Endothelial cell of umbilical vein (primary cell): Measurements from ENCODE around the gene ALDH1A3. TPM values are rescaled to one million over a fixed set of nuclear protein-coding genes. Genes with fewer than 3 reads are reported as not detected.

Experiments used
- BruUV-seq: library from RNA; stranded (reverse); fragments of 400-500 nt; replicated peaks from 2 replicates; lab custom pipeline; 2021; lab: Mats Ljungman, UMichigan
- CTCF ChIA-PET: fragments of 300-600, 350-600 bp; sonication (Branson Sonifier 250); formaldehyde crosslinking; loops from one replicate; lab custom pipeline; 2021; ENCODE audit warnings: antibody characterized with exemption, inconsistent platforms; lab: Charles Lee
- POLR2A ChIA-PET: fragments of 300-600, 350-600 bp; sonication (Branson Sonifier 250); formaldehyde crosslinking; loops from one replicate; lab custom pipeline; 2021; ENCODE audit warnings: antibody characterized with exemption, inconsistent platforms; lab: Charles Lee
- DNase-seq: peaks from one replicate; pipeline ENCODE4 v3.0.0-alpha.2; 2011; ENCODE audit warnings: low read depth, low spot score
- FAIRE-seq: peaks from 2 replicates; lab custom pipeline; 2011; peaks lifted over from hg19 to GRCh38; lab: Jason Lieb, UNC
- H2AFZ ChIP-seq: 2 replicates; pipeline ENCODE4 v1.6.0; 2012; ENCODE audit warnings: low read depth, low read length, control low read depth, inconsistent platforms
- H3K27ac ChIP-seq: 2 replicates; pipeline ENCODE4 v1.5.1; 2011; ENCODE audit warnings: low read depth, mild to moderate bottlenecking, control low read depth, low read length, moderate library complexity; ENCODE audit not compliant: insufficient read depth
- H3K27me3 ChIP-seq, 2 experiments: 2 replicates each; pipeline versions ENCODE4 v1.6.0 to v1.6.1; 2011; ENCODE audit warnings: low read length in 2 of 2, mixed read lengths in 1 of 2; ENCODE audit not compliant: control insufficient read depth in 2 of 2, insufficient read depth in 2 of 2
- H3K36me3 ChIP-seq, 2 experiments: 2 replicates in 1 of 2; 3 replicates in 1 of 2; pipeline ENCODE4 v1.5.1; 2011; ENCODE audit warnings: low read length in 2 of 2, mild to moderate bottlenecking in 1 of 2, moderate library complexity in 1 of 2; ENCODE audit not compliant: control insufficient read depth in 2 of 2, insufficient read depth in 2 of 2; ENCODE audit errors: extremely low read depth in 1 of 2
- H3K4me1 ChIP-seq: 3 replicates; pipeline ENCODE4 v1.5.1; 2011; ENCODE audit warnings: mild to moderate bottlenecking, low read length; ENCODE audit not compliant: control insufficient read depth, insufficient read depth; ENCODE audit errors: extremely low read depth
- H3K4me2 ChIP-seq: 2 replicates; pipeline ENCODE4 v1.6.1; 2011; ENCODE audit warnings: low read length, control low read depth, mixed read lengths; ENCODE audit not compliant: insufficient read depth
- H3K4me3 ChIP-seq, 3 experiments: fragments of 200-600 bp in 1 of 3; sonication (generic), shearing (Covaris generic) in 1 of 3; replicated peaks in 1 of 3; 2 replicates each; pipeline ENCODE4 v1.5.1; 2011 to 2016; ENCODE audit warnings: control low read depth in 3 of 3, low read length in 3 of 3, mild to moderate bottlenecking in 2 of 3, inconsistent platforms in 1 of 3, low read depth in 1 of 3, moderate library complexity in 1 of 3; ENCODE audit not compliant: insufficient read depth in 1 of 3
- H3K79me2 ChIP-seq: 2 replicates; pipeline ENCODE4 v1.6.0; 2012; ENCODE audit warnings: low read length, inconsistent platforms; ENCODE audit not compliant: control insufficient read depth, insufficient read depth
- H3K9ac ChIP-seq: replicated peaks from 2 replicates; pipeline ENCODE3; 2011; ENCODE audit warnings: low read length, control low read depth; ENCODE audit not compliant: insufficient read depth; ENCODE audit errors: extremely low read depth
- H3K9me1 ChIP-seq: replicated peaks from 3 replicates; pipeline ENCODE4 v1.6.0; 2011; ENCODE audit warnings: mild to moderate bottlenecking, low read length; ENCODE audit not compliant: control insufficient read depth, insufficient read depth; ENCODE audit errors: extremely low read depth
- H3K9me3 ChIP-seq: replicated peaks from 2 replicates; pipeline ENCODE4 v1.5.1; 2012; ENCODE audit warnings: low read length, inconsistent platforms; ENCODE audit not compliant: control insufficient read depth, insufficient read depth
- H4K20me1 ChIP-seq: replicated peaks from 2 replicates; pipeline ENCODE3; 2011; ENCODE audit warnings: mild to moderate bottlenecking, low read length; ENCODE audit not compliant: control insufficient read depth, insufficient read depth; ENCODE audit errors: extremely low read depth
- EZH2 ChIP-seq: IDR thresholded peaks from 2 replicates; pipeline ENCODE4 v1.6.1; 2012; ENCODE audit warnings: borderline replicate concordance, low read depth, mild to moderate bottlenecking, moderate library complexity, low read length, inconsistent platforms; ENCODE audit not compliant: severe bottlenecking
- FOS ChIP-seq: IDR thresholded peaks from 2 replicates; pipeline ENCODE4 v1.6.1; 2011; ENCODE audit warnings: mild to moderate bottlenecking, low read length, moderate library complexity, borderline replicate concordance; ENCODE audit not compliant: insufficient read depth
- GATA2 ChIP-seq: IDR thresholded peaks from 2 replicates; pipeline ENCODE4 v1.7.0; 2011; ENCODE audit warnings: low read depth, mild to moderate bottlenecking, moderate library complexity, mixed read lengths, low read length; ENCODE audit not compliant: insufficient read length, insufficient read depth
- JUN ChIP-seq: IDR thresholded peaks from 2 replicates; pipeline ENCODE4 v1.6.1; 2011; ENCODE audit warnings: borderline replicate concordance, low read depth; ENCODE audit not compliant: insufficient read length, insufficient read depth
- MYC ChIP-seq: IDR thresholded peaks from one replicate; pipeline ENCODE4 v1.6.1; 2011; ENCODE audit warnings: mild to moderate bottlenecking, low read depth, low read length
- POLR2A ChIP-seq: IDR thresholded peaks from 2 replicates; pipeline ENCODE4 v1.6.1; 2012; ENCODE audit warnings: low read depth, mild to moderate bottlenecking, control low read depth, low read length
- POLR2AphosphoS5 ChIP-seq: IDR thresholded peaks from 2 replicates; pipeline ENCODE4 v1.6.1; 2012; ENCODE audit warnings: low read depth, mild to moderate bottlenecking, control low read depth, low read length, moderate library complexity; ENCODE audit not compliant: insufficient read depth
- dilution Hi-C: fragments of 300-500 bp; cut with MboI; formaldehyde crosslinking; loops from one replicate; pipeline ENCODE4 v1.15.0; 2019; ENCODE audit warnings: low sequenced_read_pairs; ENCODE audit not compliant: extremely low pct_ligation_motif_present
- intact Hi-C: fragments of 100-400 bp; cut with micrococcal nuclease; formaldehyde crosslinking; loops from one replicate; pipeline ENCODE4 v1.10.0; 2022
- polyA plus RNA-seq, 4 experiments: library from polyadenylated mRNA; depleted of rRNA in 3 of 4; stranded (reverse) in 3 of 4; unstranded in 1 of 4; fragments of >200 nt; gene quantifications; 2 replicates each; pipeline versions ENCODE4 v1.2.1 to v1.2.3, GENCODE V29; 2011 to 2012; ENCODE audit warnings: missing spikeins in 1 of 4
- total RNA-seq: library from RNA; stranded (reverse); gene quantifications from 2 replicates; pipeline ENCODE4 v1.2.3, GENCODE V29; 2021
- TF ChIP-seq, protein P1 (sequence below): IDR thresholded peaks from 2 replicates; pipeline ENCODE4 v1.6.1; 2011; ENCODE audit not compliant: insufficient read depth, insufficient read length
- TF ChIP-seq, protein P2 (sequence below), 2 donors: IDR thresholded peaks; 1 replicate in 1 of 2; 2 replicates in 1 of 2; pipeline ENCODE4 v1.5.1; 2011; ENCODE audit warnings: low read length in 2 of 2, mild to moderate bottlenecking in 2 of 2, moderate library complexity in 2 of 2, control low read depth in 1 of 2, inconsistent platforms in 1 of 2, low read depth in 1 of 2; ENCODE audit not compliant: insufficient read depth in 1 of 2; ENCODE audit errors: extremely low read depth in 1 of 2

ALDH1A3 gene
- total and polyA plus RNA-seq, 2 donors (not counting 3 experiments of a cell fraction or from before 2014, with no cell fraction given) = 2.8 to 5.8 TPM

DNA sequence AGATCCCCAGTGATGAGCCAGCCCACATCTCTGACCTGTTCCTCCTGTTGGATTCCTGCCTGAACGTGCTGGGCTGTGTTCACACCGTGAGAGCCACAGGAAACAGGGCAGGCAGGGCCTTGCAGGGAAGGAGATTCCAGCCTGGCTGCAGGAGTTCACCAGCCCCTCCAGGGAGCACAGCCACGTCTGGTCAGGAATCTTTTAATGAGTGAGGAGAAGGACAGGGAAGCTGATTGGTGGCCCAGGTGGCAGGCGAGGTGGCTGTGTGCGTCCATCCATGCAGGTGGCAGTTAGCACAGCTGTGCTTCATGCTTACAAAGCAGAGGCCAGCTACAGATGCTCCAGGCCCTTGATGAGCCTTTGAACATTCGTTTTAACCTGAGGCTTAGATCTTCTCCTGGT lies 50.0 kb downstream of the ALDH1A3 start:
- H3K27ac ChIP-seq = no peak overlapping the region
- TF ChIP-seq FOS = no peak
- TF ChIP-seq EZH2 = no peak
- TF ChIP-seq GATA2 = no peak
- DNase-seq (no peak), FAIRE-seq (no peak)
- ChIA-PET POLR2A (no interaction called here), CTCF (interaction anchor here (1.5 to 4.1 kb wide), 2 partner anchors 11 to 57 kb away, joined by 5 to 23 read pairs; partner anchors contain the start of gene LRRK1)
- no peaks in the 10 kb centered on the region for H3K9me1 ChIP-seq
- H3K9me3 ChIP-seq = no peaks in the 10 kb centered on the region
- H3K4me1 ChIP-seq = peaks cover 7% of the 10 kb centered on the region
- intact Hi-C loops (no loop called here), dilution Hi-C loops (no loop called here)
- H2AFZ ChIP-seq = no peak overlapping the region
- no peaks in the 10 kb centered on the region for H4K20me1 ChIP-seq
- H3K27me3 ChIP-seq = no peaks in the 10 kb centered on the region
- no peak overlapping the region for H3K4me3 ChIP-seq
- no peak overlapping the region for H3K4me2 ChIP-seq
- H3K9ac ChIP-seq = no peak overlapping the region
- H3K36me3 ChIP-seq = peaks cover 8 to 13% of the 10 kb centered on the region in 2 experiments
- no TSS peak for BruUV-seq
- H3K79me2 ChIP-seq = no peaks in the 10 kb centered on the region

DNA sequence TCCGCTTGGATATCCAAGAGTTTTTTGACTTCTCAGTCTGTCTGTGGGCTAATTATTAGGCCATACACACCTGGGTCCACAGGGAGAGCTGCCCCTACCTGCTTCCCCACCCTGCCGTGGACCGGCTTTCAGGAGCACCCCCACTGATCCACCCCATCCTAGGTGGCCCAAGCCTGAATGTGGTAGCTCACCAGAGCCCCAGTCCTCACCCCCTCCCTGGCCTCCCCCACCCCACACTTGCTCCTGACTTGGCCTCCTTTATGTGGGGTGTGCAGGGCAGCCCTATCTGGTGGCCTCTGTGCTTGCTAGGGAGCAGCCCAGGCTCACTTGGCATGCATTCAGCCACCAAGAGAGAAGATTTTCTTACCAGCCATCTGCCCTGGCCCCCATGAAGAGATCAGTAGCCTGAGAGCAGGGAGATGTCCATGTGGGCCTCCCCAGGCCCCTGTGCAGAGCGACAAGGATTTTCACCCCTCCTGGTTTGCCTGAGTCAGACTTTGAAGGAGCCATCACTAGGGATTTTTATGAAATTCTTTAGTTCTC lies 50.7 kb downstream of the ALDH1A3 start:
- dilution Hi-C loops (no loop called here), intact Hi-C loops (no loop called here)
- H2AFZ ChIP-seq = no peak overlapping the region
- DNase-seq = no peak
- no peaks in the 10 kb centered on the region for H3K9me3 ChIP-seq
- no peaks in the 10 kb centered on the region for H3K79me2 ChIP-seq
- peaks cover 8 to 13% of the 10 kb centered on the region in 2 experiments for H3K36me3 ChIP-seq
- no TSS peak for BruUV-seq
- ChIA-PET POLR2A (no interaction called here), CTCF (interaction anchor here (1.4 to 4.1 kb wide), 3 partner anchors 12 to 77 kb away, joined by 3 to 23 read pairs (median 5); partner anchors contain the start of gene LRRK1)
- no peaks in the 10 kb centered on the region for H3K9me1 ChIP-seq
- FAIRE-seq = no peak
- peaks cover 7% of the 10 kb centered on the region for H3K4me1 ChIP-seq
- no peak overlapping the region for H3K9ac ChIP-seq
- no peak for TF ChIP-seq JUN
- TF ChIP-seq, protein P1, sequence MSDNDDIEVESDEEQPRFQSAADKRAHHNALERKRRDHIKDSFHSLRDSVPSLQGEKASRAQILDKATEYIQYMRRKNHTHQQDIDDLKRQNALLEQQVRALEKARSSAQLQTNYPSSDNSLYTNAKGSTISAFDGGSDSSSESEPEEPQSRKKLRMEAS = no peak
- TF ChIP-seq EZH2 = no peak
- TF ChIP-seq, protein P2, sequence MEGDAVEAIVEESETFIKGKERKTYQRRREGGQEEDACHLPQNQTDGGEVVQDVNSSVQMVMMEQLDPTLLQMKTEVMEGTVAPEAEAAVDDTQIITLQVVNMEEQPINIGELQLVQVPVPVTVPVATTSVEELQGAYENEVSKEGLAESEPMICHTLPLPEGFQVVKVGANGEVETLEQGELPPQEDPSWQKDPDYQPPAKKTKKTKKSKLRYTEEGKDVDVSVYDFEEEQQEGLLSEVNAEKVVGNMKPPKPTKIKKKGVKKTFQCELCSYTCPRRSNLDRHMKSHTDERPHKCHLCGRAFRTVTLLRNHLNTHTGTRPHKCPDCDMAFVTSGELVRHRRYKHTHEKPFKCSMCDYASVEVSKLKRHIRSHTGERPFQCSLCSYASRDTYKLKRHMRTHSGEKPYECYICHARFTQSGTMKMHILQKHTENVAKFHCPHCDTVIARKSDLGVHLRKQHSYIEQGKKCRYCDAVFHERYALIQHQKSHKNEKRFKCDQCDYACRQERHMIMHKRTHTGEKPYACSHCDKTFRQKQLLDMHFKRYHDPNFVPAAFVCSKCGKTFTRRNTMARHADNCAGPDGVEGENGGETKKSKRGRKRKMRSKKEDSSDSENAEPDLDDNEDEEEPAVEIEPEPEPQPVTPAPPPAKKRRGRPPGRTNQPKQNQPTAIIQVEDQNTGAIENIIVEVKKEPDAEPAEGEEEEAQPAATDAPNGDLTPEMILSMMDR (IDR thresholded peaks at IDR 0.05; ENCODE audit: extremely low read depth in 1 of 2, insufficient read depth in 1 of 2, low read depth in 1 of 2, low read length in 2 of 2) = no peak
- no peak for TF ChIP-seq POLR2A
- TF ChIP-seq GATA2 = no peak
- no peak for TF ChIP-seq FOS
- TF ChIP-seq POLR2AphosphoS5 = no peak
- TF ChIP-seq MYC = no peak
- H3K4me2 ChIP-seq = no peak overlapping the region
- no peaks in the 10 kb centered on the region for H4K20me1 ChIP-seq
- no peaks in the 10 kb centered on the region for H3K27me3 ChIP-seq
- H3K4me3 ChIP-seq = no peak overlapping the region
- H3K27ac ChIP-seq = no peak overlapping the region
